Endothelial cell of umbilical vein (primary cell): ENCODE data around the gene TRAF3IP1. TPM values are rescaled to one million over a fixed set of nuclear protein-coding genes. Genes with fewer than 3 reads are reported as not detected.
"Not testable (repeated sequence)": the region's sequence is repeated elsewhere in the genome, so short reads cannot be mapped to it uniquely, and the experiment has no call there.

Experiments used
- BruUV-seq: library from RNA; stranded (reverse); fragments of 400-500 nt; replicated peaks from 2 replicates; lab custom pipeline; 2021; lab: Mats Ljungman, UMichigan
- CTCF ChIA-PET: fragments of 300-600, 350-600 bp; sonication (Branson Sonifier 250); formaldehyde crosslinking; loops from one replicate; lab custom pipeline; 2021; ENCODE audit warnings: antibody characterized with exemption, inconsistent platforms; lab: Charles Lee
- POLR2A ChIA-PET: fragments of 300-600, 350-600 bp; sonication (Branson Sonifier 250); formaldehyde crosslinking; loops from one replicate; lab custom pipeline; 2021; ENCODE audit warnings: antibody characterized with exemption, inconsistent platforms; lab: Charles Lee
- DNase-seq: peaks from one replicate; pipeline ENCODE4 v3.0.0-alpha.2; 2011; ENCODE audit warnings: low read depth, low spot score
- FAIRE-seq: peaks from 2 replicates; lab custom pipeline; 2011; peaks lifted over from hg19 to GRCh38; lab: Jason Lieb, UNC
- H2AFZ ChIP-seq: 2 replicates; pipeline ENCODE4 v1.6.0; 2012; ENCODE audit warnings: low read depth, low read length, control low read depth, inconsistent platforms
- H3K27ac ChIP-seq: 2 replicates; pipeline ENCODE4 v1.5.1; 2011; ENCODE audit warnings: low read depth, mild to moderate bottlenecking, control low read depth, low read length, moderate library complexity; ENCODE audit not compliant: insufficient read depth
- H3K27me3 ChIP-seq, 2 experiments: 2 replicates each; pipeline versions ENCODE4 v1.6.0 to v1.6.1; 2011; ENCODE audit warnings: low read length in 2 of 2, mixed read lengths in 1 of 2; ENCODE audit not compliant: control insufficient read depth in 2 of 2, insufficient read depth in 2 of 2
- H3K36me3 ChIP-seq, 2 experiments: 2 replicates in 1 of 2; 3 replicates in 1 of 2; pipeline ENCODE4 v1.5.1; 2011; ENCODE audit warnings: low read length in 2 of 2, mild to moderate bottlenecking in 1 of 2, moderate library complexity in 1 of 2; ENCODE audit not compliant: control insufficient read depth in 2 of 2, insufficient read depth in 2 of 2; ENCODE audit errors: extremely low read depth in 1 of 2
- H3K4me1 ChIP-seq: 3 replicates; pipeline ENCODE4 v1.5.1; 2011; ENCODE audit warnings: mild to moderate bottlenecking, low read length; ENCODE audit not compliant: control insufficient read depth, insufficient read depth; ENCODE audit errors: extremely low read depth
- H3K4me2 ChIP-seq: 2 replicates; pipeline ENCODE4 v1.6.1; 2011; ENCODE audit warnings: low read length, control low read depth, mixed read lengths; ENCODE audit not compliant: insufficient read depth
- H3K4me3 ChIP-seq, 3 experiments: fragments of 200-600 bp in 1 of 3; sonication (generic), shearing (Covaris generic) in 1 of 3; replicated peaks in 1 of 3; 2 replicates each; pipeline ENCODE4 v1.5.1; 2011 to 2016; ENCODE audit warnings: control low read depth in 3 of 3, low read length in 3 of 3, mild to moderate bottlenecking in 2 of 3, inconsistent platforms in 1 of 3, low read depth in 1 of 3, moderate library complexity in 1 of 3; ENCODE audit not compliant: insufficient read depth in 1 of 3
- H3K79me2 ChIP-seq: 2 replicates; pipeline ENCODE4 v1.6.0; 2012; ENCODE audit warnings: low read length, inconsistent platforms; ENCODE audit not compliant: control insufficient read depth, insufficient read depth
- H3K9ac ChIP-seq: replicated peaks from 2 replicates; pipeline ENCODE3; 2011; ENCODE audit warnings: low read length, control low read depth; ENCODE audit not compliant: insufficient read depth; ENCODE audit errors: extremely low read depth
- H3K9me1 ChIP-seq: replicated peaks from 3 replicates; pipeline ENCODE4 v1.6.0; 2011; ENCODE audit warnings: mild to moderate bottlenecking, low read length; ENCODE audit not compliant: control insufficient read depth, insufficient read depth; ENCODE audit errors: extremely low read depth
- H3K9me3 ChIP-seq: replicated peaks from 2 replicates; pipeline ENCODE4 v1.5.1; 2012; ENCODE audit warnings: low read length, inconsistent platforms; ENCODE audit not compliant: control insufficient read depth, insufficient read depth
- H4K20me1 ChIP-seq: replicated peaks from 2 replicates; pipeline ENCODE3; 2011; ENCODE audit warnings: mild to moderate bottlenecking, low read length; ENCODE audit not compliant: control insufficient read depth, insufficient read depth; ENCODE audit errors: extremely low read depth
- CTCF ChIP-seq, 2 donors: IDR thresholded peaks; 1 replicate in 1 of 2; 2 replicates in 1 of 2; pipeline ENCODE4 v1.5.1; 2011; ENCODE audit warnings: low read length in 2 of 2, mild to moderate bottlenecking in 2 of 2, moderate library complexity in 2 of 2, control low read depth in 1 of 2, inconsistent platforms in 1 of 2, low read depth in 1 of 2; ENCODE audit not compliant: insufficient read depth in 1 of 2; ENCODE audit errors: extremely low read depth in 1 of 2
- FOS ChIP-seq: IDR thresholded peaks from 2 replicates; pipeline ENCODE4 v1.6.1; 2011; ENCODE audit warnings: mild to moderate bottlenecking, low read length, moderate library complexity, borderline replicate concordance; ENCODE audit not compliant: insufficient read depth
- GATA2 ChIP-seq: IDR thresholded peaks from 2 replicates; pipeline ENCODE4 v1.7.0; 2011; ENCODE audit warnings: low read depth, mild to moderate bottlenecking, moderate library complexity, mixed read lengths, low read length; ENCODE audit not compliant: insufficient read length, insufficient read depth
- JUN ChIP-seq: IDR thresholded peaks from 2 replicates; pipeline ENCODE4 v1.6.1; 2011; ENCODE audit warnings: borderline replicate concordance, low read depth; ENCODE audit not compliant: insufficient read length, insufficient read depth
- POLR2A ChIP-seq: IDR thresholded peaks from 2 replicates; pipeline ENCODE4 v1.6.1; 2012; ENCODE audit warnings: low read depth, mild to moderate bottlenecking, control low read depth, low read length
- POLR2AphosphoS5 ChIP-seq: IDR thresholded peaks from 2 replicates; pipeline ENCODE4 v1.6.1; 2012; ENCODE audit warnings: low read depth, mild to moderate bottlenecking, control low read depth, low read length, moderate library complexity; ENCODE audit not compliant: insufficient read depth
- dilution Hi-C: fragments of 300-500 bp; cut with MboI; formaldehyde crosslinking; loops from one replicate; pipeline ENCODE4 v1.15.0; 2019; ENCODE audit warnings: low sequenced_read_pairs; ENCODE audit not compliant: extremely low pct_ligation_motif_present
- intact Hi-C: fragments of 100-400 bp; cut with micrococcal nuclease; formaldehyde crosslinking; loops from one replicate; pipeline ENCODE4 v1.10.0; 2022
- polyA plus RNA-seq, 4 experiments: library from polyadenylated mRNA; depleted of rRNA in 3 of 4; stranded (reverse) in 3 of 4; unstranded in 1 of 4; fragments of >200 nt; gene quantifications; 2 replicates each; pipeline versions ENCODE4 v1.2.1 to v1.2.3, GENCODE V29; 2011 to 2012; ENCODE audit warnings: missing spikeins in 1 of 4
- total RNA-seq: library from RNA; stranded (reverse); gene quantifications from 2 replicates; pipeline ENCODE4 v1.2.3, GENCODE V29; 2021

TRAF3IP1 gene
- total and polyA plus RNA-seq, 2 donors (not counting 3 experiments of a cell fraction or from before 2014, with no cell fraction given) = 3.4 to 15.9 TPM

DNA sequence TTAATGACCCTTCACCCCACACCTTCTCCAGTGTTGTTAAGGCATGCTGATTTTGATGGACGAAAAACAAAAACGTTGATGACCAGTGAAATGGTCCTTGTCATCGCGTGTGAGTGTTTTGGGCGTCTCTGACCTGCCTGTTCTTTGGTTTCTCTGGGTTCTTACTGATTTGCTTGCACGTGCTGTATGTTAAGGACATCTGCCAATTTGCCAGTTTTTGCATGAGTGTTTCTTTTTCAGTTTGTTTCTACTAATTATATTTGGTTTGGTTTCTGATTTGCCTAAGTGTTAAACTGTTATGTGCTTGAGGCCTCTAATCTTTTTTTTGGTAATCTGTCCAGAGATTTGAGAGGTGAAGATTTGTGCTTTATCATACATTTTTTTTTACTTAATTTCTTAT is 14.6 kb downstream of the TRAF3IP1 start:
- dilution Hi-C loops (no loop called here), intact Hi-C loops (no loop called here)
- Histone ChIP-seq H3K27ac (no peak overlapping the region), H3K4me3 (no peak overlapping the region), H3K27me3 (no peaks in the 10 kb centered on the region), H3K4me1 (no peaks in the 10 kb centered on the region), H2AFZ (no peak overlapping the region), H3K9ac (no peak overlapping the region), H4K20me1 (no peaks in the 10 kb centered on the region), H3K79me2 (no peaks in the 10 kb centered on the region), H3K9me3 (no peaks in the 10 kb centered on the region), H3K9me1 (no peaks in the 10 kb centered on the region), H3K4me2 (no peak overlapping the region), H3K36me3 (peaks cover 0 to 13% of the 10 kb centered on the region in 2 experiments)
- POLR2A ChIA-PET = no interaction called here
- no peak for DNase-seq
- BruUV-seq = no TSS peak
- CTCF ChIA-PET = no interaction called here
- no peak for TF ChIP-seq CTCF (IDR thresholded peaks at IDR 0.05; ENCODE audit: extremely low read depth in 1 of 2, insufficient read depth in 1 of 2, low read depth in 1 of 2, low read length in 2 of 2)
- no peak for TF ChIP-seq POLR2A
- no peak for TF ChIP-seq GATA2
- TF ChIP-seq POLR2AphosphoS5 = no peak
- TF ChIP-seq JUN = no peak
- TF ChIP-seq FOS = no peak
- no peak for FAIRE-seq

DNA sequence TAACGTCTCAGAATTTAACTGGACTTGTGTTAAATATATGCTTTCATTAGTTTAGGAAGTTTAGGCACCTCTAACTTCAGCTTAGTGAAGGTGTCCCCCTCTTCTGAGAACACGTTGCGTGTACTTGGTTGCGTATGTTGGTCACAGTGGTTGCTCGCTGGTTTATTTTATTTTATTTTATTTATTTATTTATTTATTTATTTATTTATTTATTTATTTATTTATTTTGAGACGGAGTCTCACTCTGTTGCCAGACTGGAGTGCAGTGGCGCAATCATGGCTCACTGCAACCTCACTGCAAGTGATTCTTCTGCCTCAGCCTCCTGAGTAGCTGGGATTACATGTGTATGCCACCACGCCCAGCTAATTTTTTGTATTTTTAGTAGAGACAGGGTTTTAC is 15.3 kb downstream of the TRAF3IP1 start:
- H3K79me2 ChIP-seq, BruUV-seq, H4K20me1 ChIP-seq, H3K9ac ChIP-seq, H3K4me2 ChIP-seq, H2AFZ ChIP-seq, dilution Hi-C loops, DNase-seq, H3K27ac ChIP-seq, H3K9me1 ChIP-seq, intact Hi-C loops, POLR2A ChIA-PET, H3K4me3 ChIP-seq, H3K9me3 ChIP-seq, H3K4me1 ChIP-seq, H3K27me3 ChIP-seq, FAIRE-seq: not testable (repeated sequence)
- peaks cover 0 to 10% of the 10 kb centered on the region in 2 experiments for H3K36me3 ChIP-seq
- CTCF ChIA-PET = interaction anchor here (1.7 kb wide), 1 partner anchor 22 kb away, joined by 4 read pairs; no protein-coding TSS in a partner anchor
